Inflammatory macrophage treated with lipopolysaccharide for 1 hour (primary cell): Measurements from ENCODE around the gene EPHA5.

ENCODE experiments used
- DNase-seq, 2 donors: peaks; one replicate each; pipeline ENCODE4 v3.0.0-alpha.2; 2020 to 2022

EPHA5 gene

GRCh38 chr4:65623506-65623905 lies 46.8 kb downstream of the EPHA5 start:
- DNase-seq: no peak

GRCh38 chr4:65617416-65617815 lies 52.9 kb downstream of the EPHA5 start:
- DNase-seq: no peak

- no peak for DNase-seq
Observed at GRCh38 chr4:65604515-65604914, 65.8 kb downstream of the EPHA5 start.

GRCh38 chr4:65600656-65601055 lies 69.6 kb downstream of the EPHA5 start:
- no peak for DNase-seq

GRCh38 chr4:65599340-65599739 lies 70.9 kb downstream of the EPHA5 start:
- no peak for DNase-seq

- no peak for DNase-seq
Observed at GRCh38 chr4:65597697-65598096, 72.6 kb downstream of the EPHA5 start.

GRCh38 chr4:65592089-65592488 lies 78.2 kb downstream of the EPHA5 start:
- no peak for DNase-seq

- no peak for DNase-seq
Observed at GRCh38 chr4:65589921-65590320, 80.4 kb downstream of the EPHA5 start.

GRCh38 chr4:65589331-65589730 lies 81.0 kb downstream of the EPHA5 start:
- DNase-seq: no peak

GRCh38 chr4:65580551-65580950 lies 89.7 kb downstream of the EPHA5 start:
- DNase-seq: no peak

GRCh38 chr4:65566473-65566872 lies 103.8 kb downstream of the EPHA5 start:
- no peak for DNase-seq

GRCh38 chr4:65561164-65561563 lies 109.1 kb downstream of the EPHA5 start:
- DNase-seq: no peak

- no peak for DNase-seq
Observed at GRCh38 chr4:65559270-65559669, 111.0 kb downstream of the EPHA5 start.

GRCh38 chr4:65552057-65552456 lies 118.2 kb downstream of the EPHA5 start:
- DNase-seq: no peak

GRCh38 chr4:65550500-65550899 lies 119.8 kb downstream of the EPHA5 start:
- DNase-seq: no peak

- DNase-seq: no peak
Observed at GRCh38 chr4:65546882-65547416, 123.3 kb downstream of the EPHA5 start.

GRCh38 chr4:65538571-65538970 lies 131.7 kb downstream of the EPHA5 start:
- no peak for DNase-seq

GRCh38 chr4:65535113-65535512 lies 135.2 kb downstream of the EPHA5 start:
- DNase-seq: no peak

- DNase-seq: no peak
Observed at GRCh38 chr4:65521666-65522065, 148.6 kb downstream of the EPHA5 start.

GRCh38 chr4:65515646-65516045 lies 154.6 kb downstream of the EPHA5 start:
- no peak for DNase-seq

- no peak for DNase-seq
Observed at GRCh38 chr4:65510976-65511375, 159.3 kb downstream of the EPHA5 start.

GRCh38 chr4:65508168-65508567 lies 162.1 kb downstream of the EPHA5 start:
- no peak for DNase-seq

- no peak for DNase-seq
Observed at GRCh38 chr4:65502131-65502701, 168.1 kb downstream of the EPHA5 start.

GRCh38 chr4:65498606-65499005 lies 171.7 kb downstream of the EPHA5 start:
- no peak for DNase-seq

GRCh38 chr4:65495439-65495838 lies 174.8 kb downstream of the EPHA5 start:
- no peak for DNase-seq
